ENCODE results near the gene C16orf92. TPM values are rescaled to one million over a fixed set of nuclear protein-coding genes. Genes with fewer than 3 reads are reported as not detected.
"Not testable (repeated sequence)": the region's sequence is repeated elsewhere in the genome, so short reads cannot be mapped to it uniquely, and the experiment has no call there.

C16orf92 gene
- total RNA-seq, 1 donor from 2014 or later, result not detected

- ATAC-seq (ENCODE audit: poor library complexity), result no peak
- intact Hi-C loops (cut with DNase I), result no loop called here
These were observed 17.2 kb downstream of the C16orf92 start for GRCh38 chr16:30040221-30040620.

GRCh38 chr16:30040690-30041089 lies 17.7 kb downstream of the C16orf92 start:
- intact Hi-C loops (cut with DNase I); ATAC-seq (ENCODE audit: poor library complexity); DNase-seq: not testable (repeated sequence)

More at GRCh38 chr16:30040221-30040620, 17.2 kb downstream of the C16orf92 start:
- no peak for DNase-seq

DNA sequence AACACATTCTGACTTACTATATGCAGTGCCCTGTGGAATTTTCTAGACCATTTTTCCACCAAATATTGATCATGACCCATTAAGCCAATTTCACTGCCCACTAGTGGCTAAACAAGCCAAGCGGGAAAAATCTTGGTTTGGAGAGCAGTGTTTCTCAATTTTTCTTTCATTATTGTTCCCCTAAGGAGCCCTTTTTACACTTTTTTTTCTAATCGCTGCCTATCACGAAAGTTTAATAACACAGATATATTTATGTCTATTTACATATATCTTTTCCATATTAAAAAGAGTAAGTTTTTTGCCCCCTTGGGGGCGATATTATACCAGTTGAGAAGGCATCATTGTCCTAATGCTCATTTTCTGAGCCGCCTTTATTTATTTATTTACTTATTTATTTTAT lies 18.8 kb downstream of the C16orf92 start:
- ATAC-seq (ENCODE audit: poor library complexity) (no peak), DNase-seq (no peak)
- intact Hi-C loops (cut with DNase I), result no loop called here

DNA sequence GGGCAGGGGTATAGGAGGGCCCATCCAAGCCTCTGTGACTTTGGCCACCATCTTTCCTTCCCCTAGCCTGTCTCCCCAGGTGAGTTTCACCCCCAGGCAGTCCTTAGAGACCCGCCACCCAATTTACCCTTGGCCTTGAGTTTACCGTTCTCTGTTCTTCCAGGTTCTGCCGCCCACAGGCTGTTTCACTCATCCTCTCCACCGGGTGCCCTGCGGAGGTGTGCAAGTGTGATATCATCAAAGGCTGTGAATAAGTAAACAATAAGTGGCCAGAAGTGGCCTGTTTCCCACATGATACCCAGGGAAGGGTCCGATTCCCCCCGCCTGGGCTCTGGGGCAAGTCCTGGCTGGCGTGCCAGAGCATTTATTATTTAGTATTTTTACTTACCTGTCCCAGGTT lies 23.2 kb downstream of the C16orf92 start:
- ATAC-seq (ENCODE audit: poor library complexity) (no peak), DNase-seq (no peak)
- intact Hi-C loops (cut with DNase I), result no loop called here

GRCh38 chr16:30046588-30046987 lies 23.6 kb downstream of the C16orf92 start:
- DNase-seq (no peak), ATAC-seq (ENCODE audit: poor library complexity) (no peak)
- intact Hi-C loops (cut with DNase I), result no loop called here

GRCh38 chr16:30049871-30050270 lies 26.9 kb downstream of the C16orf92 start:
- intact Hi-C loops (cut with DNase I), result no loop called here
- ATAC-seq (ENCODE audit: poor library complexity), result no peak
- DNase-seq, result no peak

GRCh38 chr16:30051518-30051917 lies 28.5 kb downstream of the C16orf92 start:
- DNase-seq (no peak), ATAC-seq (ENCODE audit: poor library complexity) (no peak)
- intact Hi-C loops (cut with DNase I), result no loop called here

DNA sequence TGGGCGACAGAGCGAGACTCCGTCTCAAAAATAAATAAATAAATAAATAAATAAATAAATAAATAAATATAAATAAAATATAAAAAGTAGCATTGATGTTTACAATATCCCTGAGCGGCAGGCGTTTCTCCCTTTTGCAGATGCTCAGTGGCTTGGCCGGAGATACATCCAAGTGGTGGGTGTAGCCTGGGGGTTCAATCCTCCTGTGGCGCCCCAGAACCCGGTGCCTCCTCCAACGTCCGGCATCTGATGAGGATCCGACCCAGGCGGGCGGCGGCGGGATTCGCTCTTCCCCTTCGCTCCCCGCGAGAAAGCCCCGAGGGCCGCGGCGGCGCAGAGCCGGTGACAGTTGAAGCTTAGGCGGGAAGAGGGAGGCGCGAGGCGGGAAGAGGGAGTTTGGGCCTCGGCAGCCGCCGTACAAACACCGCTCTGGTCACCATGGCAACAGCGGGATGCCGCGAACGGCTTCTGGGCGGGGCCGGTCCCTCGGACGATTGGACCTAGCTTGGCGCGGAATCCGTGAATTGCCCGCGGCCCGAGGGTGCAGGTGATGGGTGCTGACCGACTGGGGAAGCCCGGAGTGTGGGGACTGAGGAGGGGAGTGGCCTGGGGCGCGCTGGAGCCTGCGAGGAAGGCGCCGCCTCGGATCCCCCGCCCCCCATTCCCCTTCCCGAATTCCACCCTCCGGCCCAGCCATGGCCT lies 29.8 kb downstream of the C16orf92 start:
- peak; percentile 96 for DNase-seq
- intact Hi-C loops (cut with DNase I), result no loop called here

GRCh38 chr16:30053376-30054015 lies 30.5 kb downstream of the C16orf92 start:
- DNase-seq, result no peak
- ATAC-seq (ENCODE audit: poor library complexity), result no peak
- intact Hi-C loops (cut with DNase I), result no loop called here

More for the DNA sequence above, 29.8 kb downstream of the C16orf92 start:
- ATAC-seq (ENCODE audit: poor library complexity), result peak; percentile 98

DNA sequence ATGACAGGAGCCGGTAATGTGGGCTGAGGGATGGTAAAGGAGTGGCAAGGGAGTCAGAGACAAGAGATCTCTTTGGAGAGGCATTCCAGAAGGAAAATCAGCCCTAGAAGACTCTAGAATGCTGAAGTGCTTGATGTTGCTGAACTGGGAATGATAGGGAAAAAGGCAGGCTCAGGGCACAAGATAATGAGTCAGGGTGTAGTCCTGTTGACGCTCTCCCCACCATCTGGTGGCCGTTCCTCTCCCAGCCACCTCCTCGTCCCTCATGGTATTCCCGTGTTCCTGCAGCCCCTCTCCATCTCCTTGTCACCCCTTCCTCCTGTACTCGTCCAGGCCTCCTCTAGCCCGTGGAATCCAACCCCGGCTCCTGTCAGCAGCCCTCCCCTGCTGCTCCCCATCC lies 31.5 kb downstream of the C16orf92 start:
- intact Hi-C loops (cut with DNase I), result no loop called here
- ATAC-seq (ENCODE audit: poor library complexity), result no peak
- no peak for DNase-seq

GRCh38 chr16:30054959-30055553 lies 32.1 kb downstream of the C16orf92 start:
- ATAC-seq (ENCODE audit: poor library complexity) (no peak), DNase-seq (no peak)
- intact Hi-C loops (cut with DNase I), result no loop called here

GRCh38 chr16:30060346-30060745 lies 37.3 kb downstream of the C16orf92 start:
- DNase-seq (no peak), ATAC-seq (ENCODE audit: poor library complexity) (no peak)
- intact Hi-C loops (cut with DNase I), result no loop called here

DNA sequence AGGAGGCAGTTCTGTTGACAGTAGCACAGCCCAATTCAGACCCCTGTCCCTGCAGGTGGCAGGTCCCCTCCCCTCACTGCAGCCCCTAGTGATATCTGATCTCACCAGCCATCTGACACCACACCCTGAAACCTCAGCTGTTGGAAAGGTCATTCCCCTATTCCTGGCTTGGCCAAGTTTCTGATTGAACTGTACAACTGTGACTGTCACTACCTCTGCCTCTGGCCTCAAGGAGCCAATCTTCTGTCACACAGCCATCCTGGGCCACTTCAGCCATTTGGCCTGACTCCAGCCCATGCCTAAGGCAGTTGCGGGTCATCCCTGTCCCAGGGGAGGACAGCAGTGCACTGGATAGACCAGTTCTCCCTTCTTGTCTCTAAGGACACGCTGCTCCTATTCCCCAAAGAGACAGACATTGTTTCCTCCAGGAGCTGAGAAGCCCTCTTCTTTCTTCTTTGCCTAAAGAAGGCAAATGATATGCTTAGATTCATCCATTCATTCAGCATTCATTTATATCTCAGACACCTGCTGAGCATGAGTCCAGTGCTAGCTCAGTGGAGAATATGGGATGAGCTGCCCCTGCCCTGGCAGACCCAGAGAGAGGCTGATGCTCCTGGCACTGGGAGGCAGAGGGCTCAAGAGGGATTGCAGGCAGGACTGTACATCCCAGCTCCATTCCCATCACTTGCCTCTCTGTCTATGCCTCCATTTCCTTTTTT lies 38.0 kb downstream of the C16orf92 start:
- ATAC-seq (ENCODE audit: poor library complexity) (no peak), DNase-seq (peak; percentile 72)
- intact Hi-C loops (cut with DNase I), result no loop called here

DNA sequence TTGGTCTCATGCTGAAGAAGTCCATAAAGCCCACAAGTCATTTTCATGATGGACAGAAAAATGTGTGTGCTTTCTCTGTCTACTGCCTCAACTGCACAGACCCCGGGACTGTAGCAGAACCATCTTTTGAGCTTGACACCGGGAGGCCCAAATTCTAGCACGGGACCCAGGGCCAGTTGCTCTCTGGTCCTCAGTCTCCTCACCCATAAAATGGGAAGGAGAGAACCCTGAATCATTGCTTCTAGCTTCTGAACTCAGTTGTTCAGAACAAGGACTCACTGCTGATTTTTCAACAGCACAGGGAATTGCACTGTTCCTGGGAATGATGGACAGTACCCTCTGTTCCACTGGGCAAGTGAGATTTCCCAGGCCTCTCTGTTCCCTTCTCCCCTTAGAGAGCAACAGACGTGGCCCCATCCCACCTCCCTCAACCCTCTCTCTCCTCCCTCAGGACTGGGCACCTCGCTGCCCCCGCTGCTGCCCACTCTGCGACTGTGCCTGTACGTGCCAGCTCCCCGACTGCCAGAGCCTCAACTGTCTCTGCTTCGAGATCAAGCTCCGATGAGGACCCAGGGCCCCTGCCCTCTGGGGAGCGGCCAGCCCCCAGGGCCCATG lies 40.4 kb downstream of the C16orf92 start:
- no peak for ATAC-seq (ENCODE audit: poor library complexity)
- no peak for DNase-seq
- intact Hi-C loops (cut with DNase I), result no loop called here

DNA sequence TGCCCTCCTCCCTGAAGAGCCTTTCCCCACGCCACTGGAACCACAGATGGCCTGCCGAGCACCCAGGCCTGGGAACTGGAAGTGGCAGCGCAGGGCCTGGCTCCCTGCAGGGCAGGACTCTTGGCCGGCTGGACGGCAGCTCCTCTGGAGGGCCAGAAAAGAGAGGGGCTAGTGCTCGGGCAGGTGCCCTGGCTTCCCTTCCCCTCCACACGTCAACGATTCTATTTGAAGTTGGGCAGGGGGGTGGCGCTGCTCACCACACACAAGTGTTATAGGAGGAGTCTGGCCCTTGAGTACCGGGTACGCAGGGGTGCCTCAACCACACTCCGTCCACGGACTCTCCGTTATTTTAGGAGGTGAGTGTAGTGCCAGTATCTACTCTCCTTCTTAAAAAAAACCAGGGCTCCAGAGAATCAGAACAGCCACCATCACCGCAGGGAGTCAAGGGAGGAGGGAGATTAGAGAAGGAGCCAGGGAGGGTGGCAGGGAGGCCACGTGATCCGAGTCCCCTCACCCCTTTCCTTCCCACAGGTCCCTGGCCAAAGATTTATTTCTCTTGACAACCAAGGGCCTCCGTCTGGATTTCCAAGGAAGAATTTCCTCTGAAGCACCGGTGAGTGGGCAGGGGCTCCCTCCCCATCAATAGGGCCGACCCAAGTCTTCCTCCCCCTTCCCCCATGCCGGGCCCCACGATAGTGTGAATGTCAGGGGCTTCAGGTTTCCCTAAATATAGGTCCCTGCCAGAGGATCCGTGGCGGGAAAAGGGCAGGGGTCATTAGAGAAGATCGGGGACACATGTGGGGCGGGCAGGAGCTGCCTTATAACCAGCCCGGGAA lies 41.1 kb downstream of the C16orf92 start:
- intact Hi-C loops (cut with DNase I), result no loop called here
- DNase-seq (peak; percentile 89), ATAC-seq (ENCODE audit: poor library complexity) (peak; percentile 50)

DNA sequence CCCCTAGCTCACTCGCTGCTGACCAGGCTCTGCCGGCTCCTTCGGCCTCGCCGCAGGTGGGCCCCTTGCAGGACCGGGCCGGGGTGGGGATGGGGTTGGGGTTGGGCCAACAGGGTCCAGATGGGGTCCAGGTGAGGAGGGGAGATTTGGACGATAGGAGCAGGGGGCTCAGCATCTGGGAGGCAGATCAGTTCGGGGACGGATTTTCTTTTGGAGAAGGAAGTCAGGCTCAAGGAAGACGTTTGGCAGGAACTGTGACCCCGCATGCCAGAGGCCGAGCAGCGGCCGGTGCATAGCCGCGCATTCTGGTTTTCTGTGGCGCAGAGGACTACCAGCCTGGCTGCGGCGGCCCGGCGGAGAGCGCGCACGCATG lies 41.7 kb downstream of the C16orf92 start:
- DNase-seq (no peak), ATAC-seq (ENCODE audit: poor library complexity) (peak; percentile 2)
- intact Hi-C loops (cut with DNase I), result no loop called here

- intact Hi-C loops (cut with DNase I), result no loop called here
- ATAC-seq (ENCODE audit: poor library complexity) (peak; percentile 86), DNase-seq (peak; percentile 99)
These were observed 42.3 kb downstream of the C16orf92 start, which contains the start of gene ALDOA for GRCh38 chr16:30065102-30065942. Gene ALDOA, plus strand, starts transcription at chr16:30065760. Its CDS starts 1,138 bp downstream, at chr16:30066898.

Data from Right ventricle myocardium superior (tissue), 1 donor.